ENCODE measurements around the gene AHDC1.
A peak's percentile ranks its signal among the peaks of the same experiment; 100 is the strongest.
"Not testable (repeated sequence)": the region's sequence is repeated elsewhere in the genome, so short reads cannot be mapped to it uniquely, and the experiment has no call there.

The AHDC1 gene

DNA sequence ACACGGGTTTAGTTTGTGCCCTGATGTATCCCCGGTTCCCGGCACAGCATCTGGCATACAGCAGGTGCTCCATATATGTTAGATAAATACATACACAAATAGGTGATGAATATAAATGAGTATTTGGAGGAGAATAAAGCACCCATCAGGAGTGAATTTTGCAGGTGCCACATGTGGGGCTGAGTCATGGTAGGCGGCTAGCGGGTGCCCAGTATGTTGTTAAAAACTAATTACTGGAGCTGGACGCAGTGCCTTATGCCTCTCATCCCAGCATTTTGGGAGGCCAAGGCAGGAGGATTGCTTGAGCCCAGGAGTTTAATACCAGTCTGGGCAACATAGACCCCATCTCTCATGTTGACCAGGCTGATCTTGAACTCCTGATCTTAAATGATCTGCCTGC, 97.2 kb downstream of the AHDC1 start:
- no peak for DNase-seq

DNA sequence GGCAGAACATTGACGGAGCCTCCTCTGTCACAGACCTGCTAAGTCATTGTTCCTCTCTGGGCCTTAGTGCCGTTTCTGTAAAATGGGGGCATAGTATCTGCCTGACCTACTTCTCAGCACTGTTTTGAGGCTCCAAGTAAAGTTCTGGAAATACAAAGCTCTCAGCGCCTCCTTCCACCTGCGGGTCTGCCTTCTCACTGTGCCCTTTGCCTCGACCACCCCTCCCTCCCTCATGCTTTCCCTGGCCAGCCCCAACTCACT, 98.6 kb downstream of the AHDC1 start:
- no peak for DNase-seq

DNA sequence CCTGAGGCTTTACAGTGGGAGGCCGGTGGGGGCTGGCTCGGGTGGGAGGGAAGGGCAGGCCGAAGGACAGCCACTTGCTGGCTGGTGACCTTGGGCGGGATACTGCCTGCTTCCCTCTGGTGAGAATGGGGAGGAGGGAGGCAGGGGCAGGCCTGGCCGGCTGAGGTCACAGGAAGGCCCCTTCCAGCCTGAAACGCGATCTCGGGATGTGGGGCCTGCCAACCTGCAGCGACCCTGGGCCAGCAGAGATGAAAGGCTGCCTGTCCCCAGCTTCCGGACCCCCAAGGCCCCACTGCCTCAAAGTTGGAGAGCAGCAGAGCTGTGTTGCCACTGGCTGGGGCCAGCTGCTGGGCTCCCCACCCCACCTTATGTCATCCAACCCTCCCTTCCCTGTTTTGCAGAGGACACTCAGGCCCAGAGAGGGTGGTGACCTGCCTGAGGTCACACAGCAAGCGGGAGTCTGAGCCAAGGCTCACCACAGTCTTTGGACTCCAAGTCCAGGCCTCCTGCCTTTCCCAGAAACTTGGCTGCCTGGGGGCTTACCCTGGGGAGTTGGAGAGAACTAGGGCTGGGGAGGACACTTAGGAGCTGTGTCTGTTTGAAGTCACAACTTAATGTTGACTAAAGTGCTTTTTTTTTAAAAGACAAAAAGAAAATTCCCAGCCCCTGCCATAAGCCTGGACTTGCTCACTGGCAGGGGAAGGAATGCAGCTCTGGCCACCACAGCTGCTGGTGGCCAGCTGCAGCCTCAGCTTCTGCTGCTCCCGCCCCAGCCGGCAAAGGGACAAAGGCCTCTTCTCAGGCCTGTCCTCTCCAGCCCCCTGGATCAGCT, 99.1 kb downstream of the AHDC1 start:
- no peak for DNase-seq

DNA sequence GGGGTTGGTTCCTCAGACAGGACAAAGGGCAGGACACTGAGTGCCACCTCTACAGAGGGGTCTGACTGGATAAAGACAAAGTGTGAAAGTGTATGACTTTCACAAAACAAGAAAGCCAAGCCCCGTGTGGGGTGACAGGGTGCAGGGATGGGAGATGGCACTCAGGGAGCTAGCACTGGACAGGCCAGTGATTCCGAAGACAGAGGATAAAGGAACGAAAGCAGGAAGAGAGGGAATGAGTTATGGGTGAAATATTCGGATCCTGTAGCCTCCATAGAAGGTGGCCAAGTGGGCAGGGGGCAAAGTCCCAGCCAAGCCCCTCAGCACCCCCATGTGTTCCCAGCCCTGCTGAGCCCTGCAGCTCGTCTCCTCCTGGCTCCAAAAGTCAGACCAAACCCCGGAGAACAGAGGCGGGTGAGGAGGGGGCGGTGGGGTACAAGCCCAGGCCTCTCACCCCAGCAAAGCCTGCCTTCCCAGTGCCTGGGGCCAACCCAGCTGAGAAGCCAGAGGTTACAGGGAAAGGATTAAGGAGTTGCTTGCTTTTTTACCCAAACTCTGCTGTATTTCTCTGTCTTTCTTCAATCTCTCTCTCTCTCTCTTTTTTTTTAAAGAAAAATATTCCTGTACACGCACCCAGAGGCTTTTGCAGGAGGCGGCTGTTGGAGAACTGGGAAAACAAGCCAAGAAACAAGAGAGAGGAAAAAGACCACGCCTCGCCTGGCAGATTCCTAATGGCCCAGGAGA, 99.9 kb downstream of the AHDC1 start:
- no peak for DNase-seq

DNA sequence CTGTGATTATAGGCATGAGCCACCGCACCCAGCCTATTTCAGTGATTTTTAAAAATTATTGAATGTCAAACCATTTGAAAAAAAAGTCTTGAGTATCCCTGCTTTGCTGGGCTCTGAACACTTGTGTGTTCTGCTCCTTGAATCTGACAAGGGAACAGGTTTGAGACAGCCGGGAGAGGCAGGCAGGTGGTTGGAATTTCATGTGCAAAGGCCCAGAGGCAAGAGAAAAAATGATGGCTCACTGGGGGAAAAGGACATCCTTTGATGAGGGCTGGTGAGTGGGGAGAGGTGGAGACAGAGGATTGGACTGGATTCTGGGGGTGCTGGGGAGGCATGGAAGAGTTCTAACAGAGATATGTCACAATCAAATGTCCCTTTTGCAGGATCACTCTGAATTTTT, 100.9 kb downstream of the AHDC1 start:
- no peak for DNase-seq

DNA sequence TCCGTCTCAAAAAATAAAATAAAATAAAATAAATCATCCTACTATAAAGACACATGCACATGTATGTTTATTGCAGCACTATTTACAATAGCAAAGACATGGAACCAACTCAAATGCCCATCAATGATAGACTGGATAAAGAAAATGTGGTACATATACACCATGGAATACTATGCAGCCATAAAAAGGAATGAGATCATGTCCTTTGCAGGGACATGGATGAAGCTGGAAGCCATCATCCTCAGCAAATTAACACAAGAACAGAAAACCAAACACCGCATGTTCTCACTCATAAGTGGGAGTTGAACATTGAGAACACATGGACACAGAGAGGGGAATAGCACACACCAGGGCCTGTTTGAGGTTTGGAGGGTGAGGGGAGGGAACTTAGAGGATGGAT, 102.8 kb downstream of the AHDC1 start:
- not testable (repeated sequence) for DNase-seq

DNA sequence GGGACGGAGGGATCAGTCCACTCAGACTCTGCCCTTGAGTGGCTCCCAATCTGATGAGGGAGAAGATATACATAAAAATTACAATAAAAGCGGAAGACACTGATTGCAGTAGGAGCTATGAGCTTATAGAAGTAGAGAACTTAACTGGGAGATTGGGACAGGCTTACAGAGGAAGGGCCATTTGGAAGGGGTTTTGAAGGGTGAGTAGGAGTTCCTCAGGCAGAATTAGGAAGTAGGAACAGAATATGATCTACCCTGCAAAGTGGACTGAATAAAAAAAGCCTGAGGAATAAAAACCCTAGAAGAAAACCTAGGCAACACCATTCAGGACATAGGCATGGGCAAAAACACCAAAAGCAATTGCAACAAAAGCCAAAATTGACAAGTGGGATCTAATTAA, 104.8 kb downstream of the AHDC1 start:
- DNase-seq = no peak

DNA sequence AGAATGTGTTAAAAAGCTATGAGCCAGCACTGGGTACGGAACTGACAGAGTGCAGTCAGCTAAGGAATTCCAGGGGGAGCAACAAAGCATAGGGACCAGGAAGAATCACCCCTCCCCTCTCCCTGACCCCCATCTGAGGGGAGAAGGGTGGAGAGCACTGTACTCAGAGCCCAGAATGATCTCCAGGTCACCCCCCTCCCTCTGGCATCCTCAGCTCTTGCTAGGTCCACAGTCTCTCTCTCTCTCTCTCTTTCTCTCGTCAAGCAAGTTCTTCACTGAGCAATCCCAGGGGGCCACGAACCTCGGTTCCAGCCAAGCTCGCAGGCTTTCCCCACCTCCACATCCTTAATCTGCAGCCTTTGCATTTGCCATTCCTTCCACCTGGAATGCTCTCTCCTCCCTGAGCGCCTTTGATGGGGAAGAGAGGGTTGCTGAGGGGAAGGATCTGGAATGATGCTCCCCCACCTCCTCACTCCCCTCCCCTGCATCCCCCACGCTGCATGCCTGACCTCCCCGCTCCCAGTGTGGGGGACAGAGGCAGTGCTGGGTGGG, 107.3 kb downstream of the AHDC1 start:
- no peak for DNase-seq

DNA sequence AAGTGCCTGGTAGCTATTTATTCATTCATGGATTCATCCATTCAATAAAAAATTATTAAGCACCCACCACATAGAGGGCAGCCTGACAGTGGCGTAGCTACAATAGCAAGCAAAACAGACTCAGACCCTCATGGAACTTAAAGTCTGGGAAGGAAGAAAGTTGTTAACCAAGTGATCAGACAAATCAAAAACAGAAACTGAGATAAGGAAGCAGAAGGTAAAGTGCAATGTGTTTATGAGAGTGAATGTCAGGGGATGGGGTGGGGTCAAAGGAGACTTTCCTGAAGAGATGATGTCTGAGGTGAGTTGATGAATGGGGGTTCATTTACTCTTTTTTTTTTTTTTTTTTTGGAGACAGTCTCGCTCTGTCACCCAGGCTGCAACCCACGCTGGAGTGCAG, 111.1 kb downstream of the AHDC1 start:
- no peak for DNase-seq

DNA sequence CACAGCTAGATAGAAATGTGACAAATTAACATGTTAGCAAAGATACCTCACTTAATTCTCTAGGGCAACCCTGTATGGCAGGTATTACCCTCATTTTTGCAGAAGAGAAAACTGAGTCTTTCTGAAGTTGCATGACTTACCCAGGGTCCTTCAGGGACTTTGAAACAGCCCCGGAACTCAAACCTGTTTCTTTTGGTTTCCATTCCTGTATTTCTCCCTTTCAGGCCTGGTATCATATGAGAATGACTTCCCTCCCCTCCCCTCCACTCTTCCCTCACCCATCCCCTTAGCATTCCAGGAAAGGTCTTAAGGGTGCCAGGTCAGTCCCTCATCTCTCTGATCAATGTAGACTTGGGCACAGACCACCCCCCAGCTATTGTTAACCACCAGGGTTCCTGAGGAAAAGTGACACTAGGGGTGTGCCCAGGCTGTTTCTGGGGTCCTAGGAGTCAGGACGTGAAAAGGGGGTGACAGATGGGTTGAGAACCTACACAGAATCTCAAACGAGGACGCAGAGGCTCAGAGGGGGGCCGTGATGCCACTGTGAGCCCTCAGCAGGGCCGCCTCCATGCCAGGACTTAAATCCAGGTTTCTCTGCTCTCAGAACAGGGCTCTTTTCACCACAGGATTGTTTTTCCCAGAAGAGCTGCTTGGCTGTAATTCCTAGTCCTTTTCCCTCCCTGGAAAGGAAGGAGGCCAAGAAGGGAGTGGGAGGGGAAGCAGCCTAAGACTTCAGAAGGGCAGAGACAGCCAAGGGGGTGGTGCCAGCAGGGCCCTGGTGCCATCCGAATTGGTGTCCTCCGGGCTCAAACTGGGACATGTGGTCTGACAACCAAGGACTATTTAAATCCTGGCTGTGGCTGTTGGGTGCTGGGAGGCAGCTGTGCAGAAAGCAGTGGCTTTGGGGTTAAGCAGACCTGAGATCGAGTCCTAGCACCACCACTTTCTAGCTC, 111.9 kb downstream of the AHDC1 start:
- DNase-seq = no peak

DNA sequence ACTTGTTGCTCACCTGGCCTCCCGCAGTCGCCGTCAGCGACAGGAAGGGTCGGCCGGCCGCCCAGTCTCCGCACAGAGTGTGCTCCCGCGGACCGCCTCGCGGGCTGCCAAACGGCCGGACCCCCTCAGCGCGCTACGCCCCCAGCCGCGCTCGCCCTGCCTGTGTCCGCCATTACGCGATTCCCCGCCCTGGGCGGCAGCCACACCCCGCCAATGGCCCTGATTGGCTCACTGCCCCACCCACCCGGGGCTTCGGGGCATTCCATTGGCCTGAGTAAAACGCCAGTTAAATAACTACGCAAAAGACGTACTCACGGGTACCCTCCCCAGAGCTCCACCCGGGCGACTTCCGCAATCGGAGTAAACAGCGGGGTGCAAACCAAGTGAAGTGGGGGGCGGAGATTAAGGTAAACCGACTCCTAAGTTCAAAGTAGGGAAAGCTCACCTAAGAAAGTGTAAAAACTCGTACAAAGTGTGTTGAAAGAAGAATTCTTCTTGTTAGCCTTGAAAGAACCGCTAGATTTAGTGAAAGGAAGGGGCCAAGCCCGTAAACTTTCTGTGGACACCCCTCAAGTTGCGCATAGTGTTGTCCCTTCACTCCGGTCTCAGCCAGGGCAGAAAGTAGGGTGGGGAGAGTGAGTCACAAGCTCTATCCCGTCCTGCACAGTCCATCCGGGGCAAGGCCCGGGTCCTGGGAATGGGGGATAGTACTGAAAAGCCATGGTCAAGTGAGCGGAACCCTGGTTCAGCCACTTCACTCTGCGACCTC, 113.8 kb downstream of the AHDC1 start, which contains the start of gene WASF2:
Gene WASF2 (minus strand): TSS at position 195 of the 769 bp plus-strand sequence. CDS start 61,277 bp downstream, outside the sequence.
- peak; percentile 92 for DNase-seq

DNA sequence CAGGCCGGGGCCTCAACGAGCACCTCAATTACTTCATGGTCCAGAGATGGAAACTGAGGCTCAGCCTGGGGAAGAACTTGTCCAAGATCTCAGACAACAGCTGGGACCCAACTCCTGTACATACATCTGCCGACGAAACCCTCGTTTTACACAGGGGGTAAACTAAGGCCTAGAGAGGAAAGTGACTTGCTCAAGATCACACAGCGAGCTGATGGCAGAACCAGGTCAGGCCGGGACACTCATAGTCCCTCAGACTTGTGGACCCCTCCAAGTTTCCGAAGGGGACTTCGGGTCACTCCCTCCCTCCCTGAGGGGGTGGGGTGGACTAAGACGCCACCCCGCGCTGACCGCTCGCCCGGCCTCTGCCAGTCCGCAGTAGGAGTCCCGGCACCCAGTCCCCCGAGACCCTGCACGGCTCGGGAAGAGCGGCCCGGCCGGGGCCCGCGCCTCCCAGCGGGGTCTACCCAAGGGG, 114.4 kb downstream of the AHDC1 start:
- no peak for DNase-seq

DNA sequence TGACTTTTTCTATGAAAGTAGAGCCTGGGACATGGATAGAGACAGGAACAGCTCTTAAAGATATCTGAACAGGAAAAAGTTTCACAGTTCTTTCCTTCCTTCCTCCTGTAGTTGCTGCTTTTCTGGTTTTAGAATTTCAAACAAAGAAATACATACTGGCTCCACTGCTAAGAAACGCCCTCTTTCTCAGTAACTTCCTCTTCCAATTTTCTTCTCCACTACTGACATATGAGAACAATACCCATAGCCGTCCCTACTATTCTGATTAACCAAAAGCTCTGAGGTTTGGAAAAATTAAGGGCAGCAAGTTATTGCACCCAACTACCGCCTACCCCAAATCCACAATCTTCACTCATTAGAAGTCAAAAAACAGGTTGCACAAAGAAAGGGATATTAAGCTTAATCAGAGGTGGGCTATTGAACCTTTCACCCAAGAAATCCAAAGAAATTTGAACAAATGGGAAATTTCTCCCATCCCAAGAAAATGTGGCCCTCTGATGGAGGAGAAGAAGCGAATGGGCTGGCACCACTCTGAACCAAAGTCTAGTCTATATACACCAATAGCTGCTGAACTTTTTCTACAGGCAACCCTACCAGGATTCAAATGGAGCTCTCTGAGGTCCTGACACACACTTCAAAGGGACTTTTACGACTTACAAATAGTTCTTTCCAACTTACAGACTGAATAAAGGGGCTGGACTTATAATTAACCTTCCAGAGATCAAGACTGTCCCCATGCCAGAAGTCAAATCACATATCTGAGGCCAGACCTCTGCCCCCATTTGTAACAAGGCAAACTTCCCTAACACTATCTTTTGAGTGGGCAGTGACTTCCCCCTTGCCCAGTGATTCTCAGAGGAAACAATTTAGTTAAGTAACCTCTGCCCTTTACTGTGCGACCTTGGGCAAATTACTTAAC, 115.7 kb downstream of the AHDC1 start:
- DNase-seq = no peak

DNA sequence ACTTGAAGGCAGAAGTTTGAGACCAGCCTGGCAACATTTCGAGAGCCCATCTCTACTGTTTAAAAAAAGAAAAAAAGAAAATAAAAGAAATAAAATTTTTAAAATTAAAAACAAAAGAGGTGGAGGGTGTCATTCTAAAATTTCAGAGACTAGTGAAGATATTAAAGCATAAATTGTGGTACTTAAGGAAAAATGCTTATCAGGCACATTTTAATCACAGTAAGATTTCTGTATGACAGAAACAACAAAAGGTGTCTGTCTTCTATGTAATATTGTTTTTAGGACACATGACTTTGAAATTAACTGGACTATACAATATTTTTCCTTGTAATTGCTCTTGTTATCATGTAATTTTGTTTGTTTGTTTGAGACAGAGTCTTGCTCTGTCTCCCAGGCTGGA, 118.6 kb downstream of the AHDC1 start:
- DNase-seq = no peak
